D341Med (cell line): ENCODE results near the gene PPP4R3A.
"Not testable (repeated sequence)": the region's sequence is repeated elsewhere in the genome, so short reads cannot be mapped to it uniquely, and the experiment has no call there.

Experiments
- DNase-seq: peaks from one replicate; pipeline ENCODE4 v3.0.0; 2012; ENCODE audit warnings: low spot score

PPP4R3A gene

DNA sequence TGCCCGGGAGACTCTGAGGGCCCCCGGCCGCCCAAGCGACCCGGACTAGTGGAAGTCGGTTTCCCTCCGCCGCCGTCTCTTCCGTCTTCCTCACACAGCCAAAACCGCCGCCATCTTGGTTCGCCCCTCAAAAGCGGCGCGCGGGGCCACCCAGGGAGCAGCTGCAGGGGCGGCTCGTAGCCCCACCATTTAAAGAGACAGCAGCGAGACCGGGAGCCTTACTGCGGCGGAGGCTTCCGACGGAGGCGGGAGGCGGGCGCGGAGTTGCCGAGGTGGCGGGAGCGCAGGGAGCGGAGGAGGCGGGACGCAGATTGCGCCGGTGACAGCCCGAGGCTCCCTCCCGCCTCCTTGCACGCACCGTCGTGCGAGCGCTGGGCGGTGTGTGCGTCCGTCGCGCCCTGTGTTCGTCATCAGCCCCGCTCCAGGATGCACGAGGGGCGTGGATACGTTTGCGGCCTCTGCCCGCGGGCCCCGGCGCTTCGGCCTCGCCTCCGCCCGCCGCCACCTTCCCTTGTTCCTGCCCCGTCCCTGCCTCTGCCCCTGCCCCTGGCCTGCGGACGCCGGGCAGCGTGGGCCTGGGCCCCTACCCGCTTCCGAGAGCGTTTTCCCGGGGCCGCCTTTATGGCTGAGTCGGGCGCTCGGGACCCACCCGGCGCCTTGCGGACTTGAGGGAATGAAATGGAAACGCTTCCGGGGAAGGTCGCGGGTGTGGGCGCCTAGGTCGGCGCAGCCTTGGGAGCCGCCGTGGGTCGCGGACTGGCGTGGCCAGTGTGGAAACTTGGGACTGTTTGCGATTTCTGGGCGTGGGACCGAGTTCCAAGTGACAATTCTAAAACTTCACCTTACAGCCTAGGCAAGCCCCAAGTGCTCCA lies at the start of gene PPP4R3A:
PPP4R3A (minus strand) TSS at position 140 of the 872 bp plus-strand sequence. CDS start 663 bp downstream, outside the sequence.
- DNase-seq = peak; percentile 96

DNA sequence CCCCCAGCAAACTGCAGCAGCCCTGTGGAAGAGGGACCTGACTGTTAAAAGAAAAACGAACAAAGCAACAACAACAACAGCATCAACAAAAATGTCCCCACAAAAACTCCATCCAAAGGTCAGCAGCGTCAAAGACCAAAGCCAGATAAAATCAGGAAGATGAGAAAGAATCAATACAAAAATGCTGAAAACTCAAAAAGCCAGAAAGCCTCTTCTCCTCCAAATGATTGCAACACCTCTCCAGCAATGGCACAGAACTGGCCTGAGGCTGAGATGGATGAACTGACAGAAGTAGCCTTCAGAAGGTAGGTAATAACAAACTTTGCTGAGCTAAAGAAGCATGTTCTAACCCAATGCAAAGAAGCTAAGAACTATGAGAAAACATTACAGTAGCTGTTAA lies 45.4 kb upstream of the PPP4R3A start:
- DNase-seq = no peak

DNA sequence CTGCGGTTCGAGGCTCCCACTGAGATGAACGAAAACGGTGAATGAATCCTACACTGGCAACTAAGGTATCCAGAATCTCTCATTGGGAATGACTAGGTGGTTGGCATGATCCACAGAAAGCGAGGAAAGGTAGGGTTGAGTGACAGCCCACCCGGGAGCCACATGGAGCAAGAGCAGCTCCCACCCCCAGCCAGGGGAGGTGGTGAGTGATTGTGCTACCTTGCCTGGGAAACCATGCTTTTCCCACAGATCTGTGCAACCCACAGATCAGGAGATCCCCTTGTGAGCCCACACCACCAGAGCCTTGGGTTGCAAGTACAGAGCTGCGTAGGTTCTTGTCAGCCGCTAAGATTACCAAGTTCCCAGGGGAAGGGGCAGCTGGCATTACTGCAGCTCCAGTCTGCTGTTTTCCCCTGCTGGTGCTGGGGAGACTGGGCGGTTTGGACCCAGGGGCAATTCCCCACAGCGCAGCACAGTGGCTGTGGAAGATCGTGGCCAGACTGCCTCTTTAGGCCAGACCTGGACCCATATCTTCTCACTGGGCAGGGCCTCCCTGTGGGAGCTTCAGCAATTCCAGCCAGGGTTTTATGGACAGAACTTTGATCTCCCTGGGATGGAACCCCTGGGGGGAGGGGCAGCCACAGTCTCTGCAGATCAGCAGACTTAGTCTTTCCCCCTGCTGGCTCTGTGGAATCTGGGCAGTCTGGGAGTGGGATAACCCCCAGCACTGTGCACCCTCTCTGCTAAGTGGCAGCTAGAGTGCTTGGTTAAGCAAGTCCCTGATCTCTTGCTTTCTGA lies 44.6 kb upstream of the PPP4R3A start:
- DNase-seq = no peak

DNA sequence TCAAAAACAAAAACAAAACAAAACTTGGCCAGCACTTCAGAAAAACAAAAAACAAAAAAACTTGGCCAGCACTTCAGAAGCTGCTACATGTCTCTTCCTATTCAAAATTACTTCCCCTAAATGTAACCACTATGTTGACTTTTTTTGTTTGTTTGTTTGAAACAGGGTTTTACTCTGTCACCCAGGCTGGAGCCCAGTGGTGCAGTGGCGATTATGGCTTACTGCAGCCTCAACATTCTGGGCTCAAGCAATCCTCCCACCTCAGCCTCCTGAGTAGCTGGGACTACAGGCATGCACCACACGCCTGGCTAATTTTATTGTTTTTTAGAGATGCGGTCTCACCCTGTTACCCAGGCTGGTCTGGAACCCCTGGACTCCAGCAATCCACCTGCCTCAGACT lies 38.0 kb upstream of the PPP4R3A start:
- DNase-seq = no peak

DNA sequence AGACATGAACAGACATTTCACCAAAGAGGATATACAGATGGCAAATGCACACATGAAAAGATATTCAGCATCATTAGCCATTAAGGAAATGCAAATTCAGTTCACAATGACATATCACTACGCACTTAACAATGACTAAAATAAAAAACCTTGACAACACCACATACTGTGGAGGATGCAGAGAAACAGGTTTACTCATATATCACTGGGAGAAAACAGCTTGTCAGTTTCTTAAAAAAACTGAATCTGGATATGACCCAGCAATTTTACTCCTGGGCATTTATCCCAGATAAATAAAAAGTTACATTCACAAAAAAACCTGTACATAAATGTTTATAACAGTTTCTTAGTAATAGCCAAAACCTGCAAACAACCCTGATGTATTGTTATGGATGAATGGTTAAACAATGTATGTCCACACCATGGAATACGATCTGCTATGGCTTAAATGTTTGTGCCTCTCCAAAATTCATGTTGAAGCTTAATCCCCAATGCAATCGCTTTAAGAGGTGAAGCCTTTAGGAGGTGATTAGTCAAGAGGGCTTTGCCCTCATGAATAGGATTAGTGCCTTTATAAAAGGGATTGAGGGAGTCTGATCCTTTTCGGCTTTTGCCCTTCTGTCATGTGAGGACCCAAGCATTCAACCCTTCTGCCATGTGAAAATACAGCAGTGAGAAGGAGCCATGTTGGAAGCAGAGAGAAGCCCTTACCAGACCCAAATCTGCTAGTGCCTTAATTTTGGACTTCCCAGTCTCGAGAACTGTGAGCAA lies 36.0 kb upstream of the PPP4R3A start:
- peak; percentile 78 for DNase-seq

DNA sequence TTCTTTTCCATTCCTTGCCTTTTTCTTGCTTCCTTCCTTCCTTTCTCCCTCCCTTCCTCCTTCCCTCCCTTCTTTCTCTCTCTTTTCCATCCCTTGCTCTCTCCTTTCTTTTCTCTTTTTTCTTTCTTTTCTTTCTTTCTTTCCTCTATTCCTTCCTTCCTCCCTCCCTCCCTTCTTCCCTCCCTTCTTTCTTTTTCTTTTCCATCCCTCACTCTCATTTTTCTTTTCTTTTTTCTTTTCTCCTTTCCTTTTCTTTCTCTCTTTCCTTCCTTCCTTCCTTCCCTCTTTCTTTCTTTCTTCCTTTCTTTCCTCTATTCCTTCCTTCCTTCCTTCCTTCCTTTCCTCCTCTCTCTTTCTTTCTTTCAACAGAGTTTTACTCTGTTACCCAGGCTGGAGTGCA lies 35.1 kb upstream of the PPP4R3A start:
- no peak for DNase-seq

DNA sequence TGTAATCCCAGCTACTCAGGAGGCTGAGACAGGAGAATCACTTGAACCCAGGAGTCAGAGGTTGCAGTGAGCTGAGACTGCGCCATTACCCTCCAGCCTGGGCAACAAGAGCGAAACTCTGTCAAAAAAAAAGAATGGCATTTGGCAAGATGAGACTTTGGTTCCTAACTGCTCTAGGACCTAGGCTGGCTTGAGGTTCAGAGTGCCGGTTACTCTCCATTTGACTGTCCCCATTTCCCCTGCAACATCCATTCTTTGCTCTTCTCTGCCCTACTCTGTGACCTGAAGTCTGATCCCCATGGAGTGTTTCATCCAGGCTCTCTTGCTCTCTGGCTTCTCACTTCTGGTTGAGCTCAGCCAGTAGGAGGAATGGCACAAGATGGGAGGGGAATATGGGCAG lies 26.2 kb upstream of the PPP4R3A start:
- no peak for DNase-seq

DNA sequence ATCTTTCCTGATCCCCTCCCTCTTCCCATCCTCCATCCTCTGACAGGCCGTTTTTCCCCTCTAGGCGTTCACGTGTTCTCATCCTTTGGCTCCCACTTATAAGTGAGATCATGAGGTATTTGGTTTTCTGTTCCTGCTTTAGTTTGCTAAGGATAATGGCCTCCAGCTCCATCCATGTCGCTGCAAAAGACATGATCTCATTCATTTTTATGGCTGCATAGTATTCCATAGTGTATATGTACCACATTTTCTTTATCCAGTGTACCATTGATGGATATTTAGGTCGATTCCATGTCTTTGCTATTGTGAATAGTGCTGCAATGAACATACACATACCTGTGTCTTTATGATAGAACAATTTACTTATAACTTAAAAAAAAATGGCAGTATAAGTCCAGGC lies 23.9 kb upstream of the PPP4R3A start:
- DNase-seq = not testable (repeated sequence)

DNA sequence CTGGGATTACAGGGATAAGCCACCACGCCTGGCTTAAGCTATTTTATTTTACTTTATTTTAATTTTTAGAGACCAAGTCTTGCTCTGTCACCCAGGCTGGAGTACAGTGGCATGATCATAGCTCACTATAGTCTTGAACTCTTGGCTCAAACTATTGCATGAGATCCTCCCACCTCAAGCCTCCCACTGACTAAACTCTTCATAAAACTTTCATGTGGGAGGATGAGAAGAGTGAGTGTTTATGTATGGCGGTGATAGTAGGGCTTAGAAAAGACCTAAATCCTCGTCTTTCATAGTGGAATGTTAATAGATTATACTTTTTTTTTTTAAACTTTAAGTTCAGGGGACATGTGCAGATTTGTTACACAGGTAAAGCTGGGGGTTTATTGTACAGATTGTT lies 23.5 kb upstream of the PPP4R3A start:
- DNase-seq = no peak

DNA sequence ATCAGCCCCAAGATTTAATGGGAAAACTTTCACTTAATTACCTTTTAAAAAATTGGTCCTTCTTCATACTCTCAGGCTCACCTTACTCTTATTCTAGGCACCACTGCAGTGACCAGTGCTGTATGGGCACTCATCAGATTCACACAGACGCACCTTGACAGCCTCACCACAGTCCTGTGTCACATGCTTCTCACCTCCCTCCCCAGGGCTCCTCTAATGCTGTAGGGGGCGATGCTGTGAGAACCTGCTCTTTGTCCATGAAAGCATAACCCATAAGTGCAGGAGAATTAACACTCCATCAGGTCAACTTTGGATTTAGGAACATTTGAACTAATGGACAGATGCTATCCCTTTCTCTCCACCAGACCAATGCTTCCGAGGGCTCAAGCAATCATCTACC lies 13.9 kb upstream of the PPP4R3A start:
- DNase-seq = no peak

DNA sequence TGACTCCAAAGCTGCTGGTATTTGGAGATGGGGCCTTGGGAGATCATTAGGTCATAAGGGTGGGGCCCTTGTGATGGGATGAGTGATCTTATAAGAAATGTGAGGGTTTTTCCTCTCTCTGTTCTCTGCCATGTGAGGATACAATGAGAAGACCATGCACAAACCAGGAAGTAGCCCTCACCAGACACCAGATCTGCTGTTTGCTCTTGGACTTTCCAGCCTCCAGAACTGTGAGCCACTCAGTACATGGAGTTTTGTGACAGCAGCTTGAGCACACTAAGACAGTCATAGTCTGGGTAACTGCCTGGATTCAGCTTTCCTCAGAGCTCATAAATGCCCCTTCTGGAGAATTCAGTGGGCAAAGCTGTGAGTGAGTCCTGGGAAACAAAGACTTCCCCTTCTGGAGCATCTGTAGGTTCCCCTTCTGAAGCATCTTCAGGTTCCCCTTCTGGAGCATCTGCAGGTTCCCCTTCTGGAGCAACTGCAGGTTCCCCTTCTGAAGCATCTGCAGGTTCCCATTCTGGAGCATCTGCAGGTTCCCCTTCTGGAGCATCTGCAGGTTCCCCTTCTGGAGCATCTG lies 11.0 kb upstream of the PPP4R3A start:
- no peak for DNase-seq

DNA sequence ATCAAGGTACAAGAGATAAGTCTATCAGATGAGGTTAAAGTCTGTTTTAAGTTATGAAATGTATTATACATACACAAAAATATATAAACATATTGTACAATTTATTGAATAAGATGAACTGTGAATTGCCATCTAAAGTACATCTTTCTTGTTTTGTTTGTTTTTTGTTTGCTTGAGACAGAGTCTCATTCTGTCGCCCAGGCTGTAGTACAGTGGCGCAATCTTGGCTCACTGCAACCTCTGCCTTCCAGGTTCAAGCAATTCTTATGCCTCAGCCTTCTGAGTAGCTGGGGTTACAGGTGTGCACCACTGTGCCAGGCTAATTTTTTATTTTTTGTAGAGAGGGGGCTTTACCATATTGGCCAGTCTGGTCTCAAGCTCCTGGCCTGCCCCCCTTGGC lies 10.0 kb upstream of the PPP4R3A start:
- DNase-seq = no peak

DNA sequence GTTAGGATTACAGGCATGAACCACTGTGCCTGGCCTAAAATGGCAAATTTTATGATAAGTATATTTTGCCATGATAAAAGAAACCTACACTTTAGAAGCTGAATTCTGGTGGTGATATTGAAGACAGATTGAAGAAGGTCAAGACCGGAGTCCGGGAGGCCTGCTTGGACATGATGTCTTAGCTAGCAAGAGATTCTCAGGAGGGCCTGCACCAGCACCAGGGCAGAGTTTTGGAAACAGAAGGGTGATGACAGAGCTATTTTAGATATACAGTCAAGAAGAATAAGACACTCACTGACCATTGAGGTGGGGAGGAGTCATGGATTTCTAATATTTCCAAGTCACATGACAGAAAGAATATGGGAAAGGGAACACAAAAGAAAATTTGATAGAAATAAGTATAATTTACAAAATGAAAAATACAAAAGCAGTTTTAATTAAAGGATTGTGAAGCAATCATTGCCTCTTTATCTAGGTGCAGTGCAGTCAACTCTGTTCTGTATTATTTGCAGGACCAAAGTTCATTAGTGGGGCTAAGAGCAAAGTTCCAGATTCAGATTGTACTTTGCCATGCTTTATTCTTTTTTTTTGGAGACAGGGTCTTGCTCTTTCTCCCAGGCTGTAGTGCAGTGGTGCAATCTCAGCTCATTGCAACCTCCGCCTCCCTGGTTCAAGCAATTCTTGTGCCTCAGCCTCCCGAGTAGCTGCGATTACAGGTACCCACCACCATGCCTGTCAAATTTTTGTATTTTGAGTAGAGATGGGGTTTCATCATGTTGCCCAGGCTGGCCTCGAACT lies 9.3 kb upstream of the PPP4R3A start:
- DNase-seq = no peak

DNA sequence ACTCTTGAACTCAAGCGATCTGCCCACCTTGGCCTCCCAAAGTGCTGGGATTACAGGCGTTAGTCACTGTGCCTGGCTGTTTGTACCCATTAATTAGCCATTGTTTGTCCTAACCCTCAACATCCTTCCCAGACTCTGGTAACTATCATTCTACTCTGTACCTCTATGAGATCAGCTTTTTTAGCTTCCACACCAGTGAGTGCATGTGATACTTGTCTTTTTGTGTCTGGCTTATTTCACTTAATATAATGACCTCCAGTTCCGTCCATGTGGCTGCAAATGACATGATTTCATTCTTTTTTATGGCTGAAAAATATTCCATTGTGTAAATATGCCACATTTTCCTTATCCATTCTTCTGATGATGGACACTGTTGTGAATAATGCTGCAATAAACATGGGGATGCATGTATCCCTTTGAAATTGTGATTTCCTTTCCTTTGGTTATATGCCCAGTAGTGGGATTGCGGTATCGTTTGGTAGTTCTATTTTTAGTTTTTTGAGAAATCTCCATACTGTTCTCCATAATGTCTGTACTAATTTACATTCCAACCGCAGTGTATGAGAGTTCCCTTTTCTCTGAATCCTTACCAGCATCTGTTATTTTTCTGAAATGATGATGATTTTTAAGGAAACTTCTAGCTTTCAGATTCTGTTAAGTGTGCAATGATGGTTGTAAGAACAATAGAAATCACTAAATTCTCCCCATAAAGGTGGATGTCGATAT lies 6.7 kb upstream of the PPP4R3A start:
- no peak for DNase-seq

DNA sequence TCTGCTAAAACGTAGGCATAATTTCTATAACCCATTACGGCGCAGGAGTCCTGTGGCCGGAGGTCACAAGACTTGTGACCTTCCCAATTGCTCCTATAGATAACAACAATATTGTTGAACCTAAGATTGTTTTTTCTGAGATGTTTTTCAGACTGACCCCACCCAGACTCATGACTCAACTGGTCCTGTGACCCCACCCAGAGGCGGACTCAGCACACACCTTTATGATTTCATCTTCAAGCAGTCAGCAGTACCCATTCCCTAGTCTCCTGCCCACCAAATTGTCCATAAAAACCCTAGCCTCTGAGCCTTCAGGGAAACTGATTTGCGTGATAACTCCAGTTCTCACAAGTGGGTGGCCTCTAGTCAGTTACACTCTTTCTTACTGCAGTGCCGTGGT lies 5.9 kb upstream of the PPP4R3A start:
- DNase-seq = no peak

DNA sequence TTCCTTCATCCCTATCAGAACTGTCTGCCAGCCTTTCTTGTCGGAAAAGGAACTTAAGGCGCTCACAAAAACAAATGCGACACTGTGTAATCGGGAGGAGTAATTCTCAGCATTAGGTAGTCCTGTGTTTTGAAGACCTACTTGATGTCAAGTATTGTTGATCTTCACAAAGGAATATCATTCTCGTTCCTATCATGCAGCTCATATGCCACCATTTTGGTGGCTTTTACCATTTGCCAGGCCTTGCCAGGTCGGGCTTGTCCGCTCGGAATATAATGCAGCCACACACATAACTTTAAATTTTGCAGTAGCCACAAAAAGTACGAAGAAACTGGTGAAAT lies 903 bp upstream of the PPP4R3A start:
- peak; percentile 45 for DNase-seq

DNA sequence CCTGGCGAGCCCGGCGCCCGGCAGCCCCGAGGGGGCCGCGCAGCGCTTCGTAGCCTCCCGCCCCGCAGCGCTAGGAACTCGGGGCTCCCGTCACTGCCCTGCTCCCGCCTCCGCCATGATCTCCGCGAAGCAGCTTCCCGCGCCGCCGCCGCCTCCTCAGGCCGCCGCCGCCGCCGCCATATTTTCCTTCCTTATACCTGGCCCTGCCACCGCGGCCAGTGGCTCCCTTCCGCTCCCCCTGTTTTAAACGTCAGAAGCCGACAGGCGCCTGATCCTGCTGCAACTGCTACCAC lies 286 bp downstream of the PPP4R3A start:
- DNase-seq = no peak

DNA sequence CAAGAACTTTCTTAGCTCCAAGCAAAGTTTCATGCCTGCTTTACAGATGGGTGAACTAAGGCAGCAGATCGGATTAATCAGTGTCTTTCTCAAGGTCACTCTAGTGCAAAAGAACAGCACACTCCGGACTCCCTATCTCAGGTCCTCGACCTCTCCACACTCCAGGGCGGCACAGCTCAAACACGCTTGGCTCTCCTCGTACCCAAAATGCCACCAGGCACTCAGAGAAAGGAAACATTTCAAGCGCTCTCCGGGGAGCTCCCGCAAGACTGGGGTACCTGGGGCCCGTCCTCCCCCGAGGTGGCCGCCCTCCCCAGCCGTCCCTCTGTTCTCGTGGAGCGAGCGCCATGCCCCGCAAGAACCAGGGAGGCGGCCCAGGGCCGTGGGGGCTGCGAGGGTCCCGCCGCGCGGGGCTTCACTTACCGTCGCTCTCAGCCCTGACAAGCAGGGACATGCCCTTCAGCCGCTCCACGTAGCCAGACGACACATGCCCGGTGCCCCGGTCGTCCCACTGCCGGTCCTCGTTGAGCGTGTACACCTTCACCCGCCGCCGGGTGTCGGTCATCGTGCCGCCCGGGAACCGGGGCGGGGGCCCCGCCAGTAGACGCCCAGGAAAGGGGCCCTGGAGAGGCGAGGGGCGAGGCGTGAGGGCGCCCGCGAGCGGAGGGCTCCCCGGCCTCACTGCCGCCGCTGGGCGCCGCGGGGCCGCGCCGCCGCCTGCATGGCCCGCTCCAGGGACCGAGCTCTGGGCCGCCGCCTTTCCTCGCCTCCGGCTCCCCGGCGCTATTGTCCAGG lies 830 bp downstream of the PPP4R3A start:
- peak; percentile 71 for DNase-seq

DNA sequence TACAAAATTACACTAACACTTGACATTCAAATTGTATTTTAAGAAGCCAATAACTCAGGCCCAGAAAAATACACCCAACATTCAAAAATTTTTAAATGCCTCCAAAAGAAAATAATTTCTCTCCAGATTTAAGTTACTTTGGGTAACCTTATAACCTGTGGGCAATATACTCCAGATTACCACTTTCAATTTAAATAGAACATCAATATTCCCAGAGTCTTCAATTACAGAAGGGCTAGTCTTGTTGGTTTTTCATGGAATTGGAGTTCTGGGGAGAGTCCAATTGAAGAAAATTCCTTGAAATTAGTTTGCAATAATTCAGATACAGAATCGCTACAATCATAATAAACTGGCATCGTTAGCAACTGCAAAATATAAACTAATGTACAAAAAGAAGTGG lies 2.0 kb downstream of the PPP4R3A start:
- DNase-seq = no peak

DNA sequence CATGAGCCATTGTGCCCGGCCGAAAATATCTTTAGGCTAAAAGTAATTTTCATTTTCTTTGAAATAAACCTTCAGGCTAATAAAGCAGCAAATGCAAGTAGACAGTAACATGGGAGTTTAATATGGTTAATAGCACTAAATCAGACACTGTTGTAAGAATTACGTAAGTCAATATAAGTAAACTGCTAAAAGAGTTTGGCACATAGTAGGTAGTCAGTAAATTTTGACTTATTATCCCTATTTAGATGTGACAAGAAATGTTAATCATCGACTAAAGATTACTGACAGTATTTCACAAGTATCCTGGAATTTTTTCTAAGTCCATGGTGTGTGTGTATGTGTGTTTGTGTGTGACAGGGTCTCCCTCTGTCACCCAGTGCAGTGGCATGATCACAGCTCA lies 3.9 kb downstream of the PPP4R3A start:
- no peak for DNase-seq
